ENCODE measurements around the gene ZNF618. TPM values are rescaled to one million over a fixed set of nuclear protein-coding genes. Genes with fewer than 3 reads are reported as not detected.

The ZNF618 gene
- polyA plus RNA-seq, 1 of the 3 experiments (the other 2 are of a cell fraction) = 6.2 TPM

GRCh38 chr9:114072184-114073140 lies 196.4 kb downstream of the ZNF618 start:
- no peak overlapping the region for H2AFZ ChIP-seq (ENCODE audit: low read depth)
- DNase-seq = no peak

GRCh38 chr9:114075602-114076001 lies 199.5 kb downstream of the ZNF618 start:
- 56% methylated on average over 4 of the region's 4 CpGs for WGBS (ENCODE audit: low lambda C conversion rate)
- Histone ChIP-seq H3K27me3 (ENCODE audit: insufficient read depth) (peaks cover 7% of the 10 kb centered on the region; the same call in 1 of the 2 replicates), H2AFZ (ENCODE audit: low read depth) (no peak overlapping the region)

More at GRCh38 chr9:114072184-114073140, 196.4 kb downstream of the ZNF618 start:
- Histone ChIP-seq H4K20me1 (ENCODE audit: insufficient read depth) (no peaks in the 10 kb centered on the region), H3K27ac (ENCODE audit: low read depth in 2 of 2, low read length in 1 of 2) (no peak overlapping the region), H3K9me2 (no peaks in the 10 kb centered on the region), H3K4me1 (ENCODE audit: control insufficient read depth in 1 of 2, insufficient read depth in 2 of 2, low read depth in 1 of 2, low read length in 1 of 2) (no peaks in the 10 kb centered on the region), H3K79me2 (ENCODE audit: insufficient read depth) (no peaks in the 10 kb centered on the region), H3K36me3 (replicated peaks in 1 of 2; ENCODE audit: control insufficient read depth in 1 of 2, insufficient read depth in 2 of 2, low read length in 1 of 2) (no peaks in the 10 kb centered on the region), H3K27me3 (ENCODE audit: insufficient read depth) (peaks cover 7% of the 10 kb centered on the region; the same call in 1 of the 2 replicates), H3F3A (replicated peaks; ENCODE audit: insufficient read depth) (no peaks in the 10 kb centered on the region), H3K9ac (no peak overlapping the region), H3K4me2 (no peak overlapping the region), H3K9me3 (no peaks in the 10 kb centered on the region), H3K4me3 (ENCODE audit: low read depth in 2 of 2, low read length in 1 of 2) (no peak overlapping the region)
- 69% methylated on average over 13 of the region's 14 CpGs for WGBS (ENCODE audit: low lambda C conversion rate)
- CTCF ChIA-PET = interaction anchor here (0.9 to 4.6 kb wide), 4 partner anchors 11 to 391 kb away, joined by 3 to 23 read pairs (median 5); no protein-coding TSS in a partner anchor
- TF ChIP-seq IRF3 (IDR thresholded peaks at IDR 0.05; ENCODE audit: low read depth, low read length) = no peak
- TF ChIP-seq RCOR1 (IDR thresholded peaks at IDR 0.05; ENCODE audit: low read length) = no peak
- no peak for TF ChIP-seq NRF1 (IDR thresholded peaks at IDR 0.05; ENCODE audit: low read depth, low read length)
- peak; percentile 31 for TF ChIP-seq RAD21 (IDR thresholded peaks at IDR 0.05; ENCODE audit: low read length)
- POLR2A ChIA-PET = no interaction called here

More at GRCh38 chr9:114075602-114076001, 199.5 kb downstream of the ZNF618 start:
- Histone ChIP-seq H3K4me2 (no peak overlapping the region), H3K36me3 (replicated peaks in 1 of 2; ENCODE audit: control insufficient read depth in 1 of 2, insufficient read depth in 2 of 2, low read length in 1 of 2) (no peaks in the 10 kb centered on the region), H3K9ac (no peak overlapping the region), H4K20me1 (ENCODE audit: insufficient read depth) (no peaks in the 10 kb centered on the region), H3K4me3 (ENCODE audit: low read depth in 2 of 2, low read length in 1 of 2) (no peak overlapping the region), H3K27ac (ENCODE audit: low read depth in 2 of 2, low read length in 1 of 2) (no peak overlapping the region), H3K79me2 (ENCODE audit: insufficient read depth) (no peaks in the 10 kb centered on the region), H3K9me2 (no peaks in the 10 kb centered on the region), H3K4me1 (ENCODE audit: control insufficient read depth in 1 of 2, insufficient read depth in 2 of 2, low read depth in 1 of 2, low read length in 1 of 2) (no peaks in the 10 kb centered on the region; a peak in 1 of 4 replicates), H3F3A (replicated peaks; ENCODE audit: insufficient read depth) (no peaks in the 10 kb centered on the region), H3K9me3 (no peaks in the 10 kb centered on the region)
- ChIA-PET CTCF (interaction anchor here (1.1 to 3.1 kb wide), 2 partner anchors 70 to 216 kb away, joined by 3 to 17 read pairs; no protein-coding TSS in a partner anchor), POLR2A (no interaction called here)
- no peak for DNase-seq
- TF ChIP-seq SMC3 (IDR thresholded peaks at IDR 0.05; ENCODE audit: low read depth, low read length) (no peak), RXRA (IDR thresholded peaks at IDR 0.05; ENCODE audit: borderline replicate concordance, low read depth) (no peak), FOXM1 (IDR thresholded peaks at IDR 0.05; ENCODE audit: low read depth) (no peak), YY1 (IDR thresholded peaks at IDR 0.05; ENCODE audit: low read depth) (no peak), CTCF (IDR thresholded peaks at IDR 0.05) (no peak), GATA2 (CRISPR knock-in tag; IDR thresholded peaks at IDR 0.05) (no peak), GABPA (IDR thresholded peaks at IDR 0.05; ENCODE audit: low read depth) (no peak), RFX5 (IDR thresholded peaks at IDR 0.05; ENCODE audit: low read length) (no peak)
